GM21423 (cell line): ENCODE results near the gene GALNT17.

Experiments
- ATAC-seq: cut with Tn5 transposase; IDR thresholded peaks from one replicate; pipeline ENCODE4 v1.9.1; 2021; ENCODE audit warnings: mild to moderate bottlenecking, moderate library complexity; ENCODE audit not compliant: unreplicated experiment

The GALNT17 gene

GRCh38 chr7:71442492-71443190 is 310.7 kb downstream of the GALNT17 start:
- ATAC-seq: no peak

- no peak for ATAC-seq
These were observed 311.2 kb downstream of the GALNT17 start for GRCh38 chr7:71443191-71443530.

- ATAC-seq: no peak
These were observed 312.2 kb downstream of the GALNT17 start for GRCh38 chr7:71444130-71444529.

- ATAC-seq: no peak
These were observed 321.7 kb downstream of the GALNT17 start for GRCh38 chr7:71453630-71454029.

- no peak for ATAC-seq
These were observed 323.0 kb downstream of the GALNT17 start for GRCh38 chr7:71454981-71455380.

- no peak for ATAC-seq
These were observed 325.1 kb downstream of the GALNT17 start for GRCh38 chr7:71457021-71457420.

GRCh38 chr7:71457846-71458590 is 326.1 kb downstream of the GALNT17 start:
- ATAC-seq: no peak

- ATAC-seq: no peak
These were observed 327.2 kb downstream of the GALNT17 start for GRCh38 chr7:71459132-71459531.

- no peak for ATAC-seq
These were observed 329.6 kb downstream of the GALNT17 start for GRCh38 chr7:71461572-71461971.

GRCh38 chr7:71465741-71466189 is 333.8 kb downstream of the GALNT17 start:
- ATAC-seq: no peak

- no peak for ATAC-seq
These were observed 334.7 kb downstream of the GALNT17 start for GRCh38 chr7:71466448-71467145.

GRCh38 chr7:71470326-71470725 is 338.4 kb downstream of the GALNT17 start:
- ATAC-seq: no peak

- no peak for ATAC-seq
These were observed 338.9 kb downstream of the GALNT17 start for GRCh38 chr7:71470830-71471229.

- ATAC-seq: no peak
These were observed 341.0 kb downstream of the GALNT17 start for GRCh38 chr7:71472962-71473361.

- ATAC-seq: no peak
These were observed 341.5 kb downstream of the GALNT17 start for GRCh38 chr7:71473366-71473967.

- no peak for ATAC-seq
These were observed 345.5 kb downstream of the GALNT17 start for GRCh38 chr7:71477441-71477840.

GRCh38 chr7:71479231-71479630 is 347.3 kb downstream of the GALNT17 start:
- no peak for ATAC-seq

GRCh38 chr7:71480791-71481190 is 348.8 kb downstream of the GALNT17 start:
- no peak for ATAC-seq

GRCh38 chr7:71482284-71482683 is 350.3 kb downstream of the GALNT17 start:
- ATAC-seq: no peak

- ATAC-seq: no peak
These were observed 352.4 kb downstream of the GALNT17 start for GRCh38 chr7:71484380-71484779.

GRCh38 chr7:71485586-71485985 is 353.6 kb downstream of the GALNT17 start:
- ATAC-seq: no peak
